ENCODE results near the gene HPRT1. TPM values are rescaled to one million over a fixed set of nuclear protein-coding genes. Genes with fewer than 3 reads are reported as not detected.
A peak's percentile ranks its signal among the peaks of the same experiment; 100 is the strongest.

Gene HPRT1
- total RNA-seq, 4 donors from 2014 or later, result 5.3 to 20.4 (median 16.2) TPM

DNA sequence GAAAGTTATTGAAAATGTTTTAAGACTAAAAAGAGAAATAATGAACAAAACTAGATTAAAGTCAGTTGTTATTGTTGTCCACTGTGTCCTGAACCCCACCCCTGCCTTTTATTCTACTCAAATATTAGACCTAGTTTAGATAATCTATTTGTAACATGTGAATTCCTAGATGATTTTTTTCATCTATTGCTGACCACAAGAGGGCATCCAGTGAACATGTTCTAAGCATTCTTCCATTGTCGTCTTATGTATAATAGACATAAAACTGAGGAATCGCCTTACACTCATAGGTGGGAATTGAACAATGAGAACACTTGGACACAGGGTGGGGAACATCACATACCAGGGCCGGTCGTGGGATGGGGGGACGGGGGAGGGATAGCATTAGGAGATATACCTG, 36.4 kb upstream of the HPRT1 start:
- no peak overlapping the region for H3K4me3 ChIP-seq
- no peaks in the 10 kb centered on the region for H3K9me3 ChIP-seq
- intact Hi-C loops (cut with DNase I; ENCODE audit: low total_unique reads), result no loop called here
- H3K36me3 ChIP-seq, result no peaks in the 10 kb centered on the region
- TF ChIP-seq, protein P1, sequence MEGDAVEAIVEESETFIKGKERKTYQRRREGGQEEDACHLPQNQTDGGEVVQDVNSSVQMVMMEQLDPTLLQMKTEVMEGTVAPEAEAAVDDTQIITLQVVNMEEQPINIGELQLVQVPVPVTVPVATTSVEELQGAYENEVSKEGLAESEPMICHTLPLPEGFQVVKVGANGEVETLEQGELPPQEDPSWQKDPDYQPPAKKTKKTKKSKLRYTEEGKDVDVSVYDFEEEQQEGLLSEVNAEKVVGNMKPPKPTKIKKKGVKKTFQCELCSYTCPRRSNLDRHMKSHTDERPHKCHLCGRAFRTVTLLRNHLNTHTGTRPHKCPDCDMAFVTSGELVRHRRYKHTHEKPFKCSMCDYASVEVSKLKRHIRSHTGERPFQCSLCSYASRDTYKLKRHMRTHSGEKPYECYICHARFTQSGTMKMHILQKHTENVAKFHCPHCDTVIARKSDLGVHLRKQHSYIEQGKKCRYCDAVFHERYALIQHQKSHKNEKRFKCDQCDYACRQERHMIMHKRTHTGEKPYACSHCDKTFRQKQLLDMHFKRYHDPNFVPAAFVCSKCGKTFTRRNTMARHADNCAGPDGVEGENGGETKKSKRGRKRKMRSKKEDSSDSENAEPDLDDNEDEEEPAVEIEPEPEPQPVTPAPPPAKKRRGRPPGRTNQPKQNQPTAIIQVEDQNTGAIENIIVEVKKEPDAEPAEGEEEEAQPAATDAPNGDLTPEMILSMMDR (IDR thresholded peaks at IDR 0.05), result peak in 1 of 4 experiments; percentile 11
- no peak for TF ChIP-seq POLR2A (IDR thresholded peaks at IDR 0.05)
- H3K27ac ChIP-seq, result no peak overlapping the region
- DNase-seq, result no peak
- H3K4me1 ChIP-seq, result no peaks in the 10 kb centered on the region
- no peaks in the 10 kb centered on the region for H3K27me3 ChIP-seq

DNA sequence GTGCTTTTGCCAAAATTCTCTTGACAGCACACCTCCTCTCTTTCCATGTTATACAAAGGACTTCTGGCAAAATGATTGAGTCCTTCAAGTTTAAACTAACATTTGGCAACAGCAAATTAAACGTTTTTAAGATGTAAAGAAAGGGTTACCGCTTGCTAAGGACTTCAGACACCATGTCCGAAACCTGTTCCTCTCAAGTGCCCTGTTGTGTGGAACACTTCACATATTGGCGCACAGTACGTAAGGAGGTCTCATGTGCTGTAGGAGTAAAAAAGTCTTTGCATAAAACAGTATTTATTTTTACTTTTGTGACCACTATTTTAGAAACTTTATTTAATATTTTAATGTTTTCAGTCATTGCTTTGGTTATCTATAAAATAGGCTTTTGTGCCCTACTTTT, 33.7 kb upstream of the HPRT1 start:
- H3K9me3 ChIP-seq, result no peaks in the 10 kb centered on the region
- no peak overlapping the region for H3K27ac ChIP-seq
- no peak overlapping the region for H3K4me3 ChIP-seq
- intact Hi-C loops (cut with DNase I; ENCODE audit: low total_unique reads), result no loop called here
- H3K27me3 ChIP-seq, result no peaks in the 10 kb centered on the region
- H3K36me3 ChIP-seq, result no peaks in the 10 kb centered on the region
- no peak for DNase-seq
- no peaks in the 10 kb centered on the region for H3K4me1 ChIP-seq
- no peak for TF ChIP-seq POLR2A (IDR thresholded peaks at IDR 0.05)
- TF ChIP-seq, protein P1 (IDR thresholded peaks at IDR 0.05), result no peak

DNA sequence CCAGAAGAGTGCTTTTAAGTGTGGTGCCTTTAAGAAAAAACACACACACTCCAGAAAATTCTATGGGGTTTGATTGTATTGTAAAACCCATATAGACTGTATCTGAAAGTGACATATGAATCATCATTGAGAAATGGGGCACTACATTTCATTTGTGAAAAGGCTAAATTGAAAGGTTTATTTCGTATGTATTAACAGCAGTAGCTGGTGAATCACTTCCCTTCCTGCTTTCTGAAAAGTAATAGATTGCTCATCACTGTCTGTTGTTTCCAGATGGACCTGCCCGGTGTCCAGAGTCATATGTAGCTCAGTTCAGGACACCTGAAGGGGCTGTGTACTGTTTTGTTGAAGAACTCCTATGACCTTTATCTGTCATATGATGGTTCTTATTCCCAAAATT, 28.1 kb upstream of the HPRT1 start:
- DNase-seq, result no peak

DNA sequence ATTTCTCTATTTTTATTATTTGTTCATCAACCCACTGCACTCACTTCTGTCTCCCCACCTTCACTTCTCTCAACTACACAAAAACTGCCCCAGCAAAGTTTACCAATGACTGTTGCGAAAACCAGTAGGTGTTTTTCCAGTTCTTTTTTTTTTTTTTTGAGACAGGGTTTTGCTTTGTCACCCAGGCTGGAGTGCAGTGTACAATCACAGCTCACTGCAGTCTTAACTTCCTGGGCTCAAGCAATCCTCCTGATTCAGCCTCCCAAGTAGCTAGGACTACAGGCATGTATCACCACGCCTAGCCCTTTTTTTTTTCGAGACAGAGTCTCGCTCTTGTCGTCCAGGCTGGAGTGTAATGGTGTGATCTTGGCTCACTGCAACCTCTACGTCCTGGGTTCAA, 24.1 kb upstream of the HPRT1 start:
- TF ChIP-seq, protein P1 (IDR thresholded peaks at IDR 0.05), result no peak
- no peak for TF ChIP-seq POLR2A (IDR thresholded peaks at IDR 0.05)
- H3K9me3 ChIP-seq, result no peaks in the 10 kb centered on the region
- H3K4me1 ChIP-seq, result no peaks in the 10 kb centered on the region
- no peak overlapping the region for H3K27ac ChIP-seq
- intact Hi-C loops (cut with DNase I; ENCODE audit: low total_unique reads), result no loop called here
- H3K27me3 ChIP-seq, result no peaks in the 10 kb centered on the region
- no peak overlapping the region for H3K4me3 ChIP-seq
- no peaks in the 10 kb centered on the region for H3K36me3 ChIP-seq
- DNase-seq, result no peak

More for the DNA sequence above, 28.1 kb upstream of the HPRT1 start:
- Histone ChIP-seq H3K4me3 (no peak overlapping the region), H3K9me3 (no peaks in the 10 kb centered on the region), H3K27ac (no peak overlapping the region), H3K4me1 (no peaks in the 10 kb centered on the region), H3K36me3 (no peaks in the 10 kb centered on the region), H3K27me3 (no peaks in the 10 kb centered on the region)
- intact Hi-C loops (cut with DNase I; ENCODE audit: low total_unique reads), result no loop called here
- TF ChIP-seq, protein P1 (IDR thresholded peaks at IDR 0.05), result no peak
- TF ChIP-seq POLR2A (IDR thresholded peaks at IDR 0.05), result no peak

DNA sequence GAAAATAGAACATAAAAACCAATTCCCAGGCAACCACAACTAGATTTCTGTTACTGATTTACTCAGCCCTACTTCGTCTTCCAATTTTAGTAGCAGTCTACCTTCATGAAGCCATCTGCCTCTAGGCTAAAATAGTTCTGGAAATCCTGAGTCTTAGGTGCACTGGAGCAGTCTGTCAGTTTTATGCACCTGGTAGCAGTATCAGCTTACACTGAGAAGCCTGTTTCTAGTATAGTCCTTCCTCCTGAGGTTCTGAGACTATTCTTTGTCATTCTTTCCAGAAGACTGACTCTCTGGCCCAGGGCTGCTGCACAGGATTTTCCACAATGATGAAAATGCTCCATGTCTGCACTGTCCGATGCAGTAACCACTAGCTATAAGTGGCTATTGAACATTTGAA, 16.9 kb upstream of the HPRT1 start:
- Histone ChIP-seq H3K4me3 (no peak overlapping the region), H3K9me3 (no peaks in the 10 kb centered on the region), H3K27ac (no peak overlapping the region), H3K4me1 (no peaks in the 10 kb centered on the region), H3K27me3 (no peaks in the 10 kb centered on the region), H3K36me3 (no peaks in the 10 kb centered on the region)
- TF ChIP-seq, protein P1 (IDR thresholded peaks at IDR 0.05), result no peak
- no peak for TF ChIP-seq POLR2A (IDR thresholded peaks at IDR 0.05)
- DNase-seq, result no peak
- intact Hi-C loops (cut with DNase I; ENCODE audit: low total_unique reads), result no loop called here

Measured in uterus (tissue), 4 donors.